SH-SY5Y (cell line): ENCODE measurements around the gene PNPLA2.

ENCODE experiments used
- GATA2 ChIP-seq: IDR thresholded peaks from 2 replicates; pipeline ENCODE4 v1.6.1; 2011; ENCODE audit warnings: mild to moderate bottlenecking, low read depth, low read length
- GATA3 ChIP-seq: IDR thresholded peaks from 2 replicates; pipeline ENCODE4 v1.6.1; 2011; ENCODE audit warnings: low read depth, mild to moderate bottlenecking, low read length, moderate library complexity

DNA sequence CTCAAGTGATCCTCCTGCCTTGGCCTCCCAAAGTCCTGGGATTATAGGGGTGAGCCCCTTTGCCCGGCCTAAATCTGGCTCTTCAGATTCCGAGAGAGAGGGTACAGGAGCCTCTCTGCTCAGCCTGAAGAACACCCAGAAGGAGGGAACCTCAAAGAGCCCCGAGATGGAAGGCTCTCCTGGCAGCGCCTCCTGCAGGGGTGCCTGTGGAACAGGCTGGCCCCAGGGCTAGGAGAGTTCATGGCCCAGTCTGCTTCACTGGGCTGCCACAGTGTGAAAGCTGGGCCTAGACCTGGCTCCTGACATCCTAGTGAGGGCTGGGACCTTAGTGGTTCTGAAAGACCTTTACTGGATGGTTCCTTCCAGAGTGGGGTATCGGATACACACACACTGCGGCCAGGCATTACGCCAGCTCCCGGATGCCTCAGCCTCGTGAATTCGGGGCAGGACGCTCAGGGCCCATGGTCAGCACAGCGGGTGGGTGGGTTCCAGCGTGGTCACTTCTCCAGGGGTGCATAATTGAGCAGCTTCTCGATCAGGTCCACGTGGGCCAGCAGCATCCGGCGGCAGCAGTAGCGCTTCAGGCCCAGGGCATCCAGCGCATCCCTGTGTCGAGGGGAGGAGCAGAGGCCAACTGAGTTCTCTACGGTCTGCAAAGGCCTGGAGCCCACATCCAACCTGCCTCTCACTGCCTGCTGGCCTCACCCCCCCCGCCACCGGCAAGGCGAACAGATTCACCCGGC is 21.3 kb downstream of the PNPLA2 start:
- TF ChIP-seq GATA2: no peak
- no peak for TF ChIP-seq GATA3
